ENCODE measurements around the gene FUOM.

- no peak for TF ChIP-seq CTCF (IDR thresholded peaks at IDR 0.05)
- TF ChIP-seq POLR2A (IDR thresholded peaks at IDR 0.05): no peak
Observed at GRCh38 chr10:133366751-133367150, 8.9 kb upstream of the FUOM start.

Data from testis (tissue), 2 donors.